ENCODE measurements around the gene SLC16A1. TPM values are rescaled to one million over a fixed set of nuclear protein-coding genes. Genes with fewer than 3 reads are reported as not detected.

Gene SLC16A1
- total RNA-seq, 1 donor from 2014 or later: 149 TPM

- no peak overlapping the region for H3K4me3 ChIP-seq
- H3K79me2 ChIP-seq (ENCODE audit: low read depth): no peaks in the 10 kb centered on the region
- H3K36me3 ChIP-seq: no peaks in the 10 kb centered on the region
- no peaks in the 10 kb centered on the region for H3K27me3 ChIP-seq
- no peak overlapping the region for H2AFZ ChIP-seq (replicated peaks)
- no peaks in the 10 kb centered on the region for H3K9me3 ChIP-seq (ENCODE audit: low read depth)
- peaks cover 16% of the 10 kb centered on the region for H3F3A ChIP-seq (ENCODE audit: low read depth)
- Mint-ChIP-seq H3K4me1 (peaks cover 2% of the 10 kb centered on the region), H3K4me3 (no peak overlapping the region), H3K27me3 (ENCODE audit: insufficient read depth, low read depth) (peaks cover 4% of the 10 kb centered on the region), H3K36me3 (no peaks in the 10 kb centered on the region), H3K9me3 (no peaks in the 10 kb centered on the region), H3K27ac (no peak overlapping the region)
- H4K20me1 ChIP-seq (ENCODE audit: low read depth): no peaks in the 10 kb centered on the region
- H3K4me2 ChIP-seq: no peak overlapping the region
- no peak overlapping the region for H3K27ac ChIP-seq
- peaks cover 16% of the 10 kb centered on the region for H3K4me1 ChIP-seq
- DNase-seq (ENCODE audit: low spot score): no peak
- TF ChIP-seq EZH2 (IDR thresholded peaks at IDR 0.05) (no peak), CTCF (IDR thresholded peaks at IDR 0.05) (no peak), EZH2phosphoT487 (IDR thresholded peaks at IDR 0.05) (no peak)
- no peak overlapping the region for H3K9ac ChIP-seq
Measured at GRCh38 chr1:112870887-112871646, 84.9 kb downstream of the SLC16A1 start.

GRCh38 chr1:112869895-112870294 is 86.1 kb downstream of the SLC16A1 start:
- TF ChIP-seq EZH2phosphoT487 (IDR thresholded peaks at IDR 0.05): no peak
- no peak for TF ChIP-seq CTCF (IDR thresholded peaks at IDR 0.05)
- TF ChIP-seq EZH2 (IDR thresholded peaks at IDR 0.05): no peak

GRCh38 chr1:112868191-112868590 is 87.8 kb downstream of the SLC16A1 start:
- Histone ChIP-seq H3F3A (ENCODE audit: low read depth) (peaks cover 12% of the 10 kb centered on the region), H4K20me1 (ENCODE audit: low read depth) (no peaks in the 10 kb centered on the region), H3K4me1 (peaks cover 15% of the 10 kb centered on the region), H3K27ac (no peak overlapping the region), H3K4me3 (no peak overlapping the region), H3K9ac (no peak overlapping the region), H3K79me2 (ENCODE audit: low read depth) (no peaks in the 10 kb centered on the region), H3K27me3 (no peaks in the 10 kb centered on the region), H3K9me3 (ENCODE audit: low read depth) (no peaks in the 10 kb centered on the region), H2AFZ (replicated peaks) (no peak overlapping the region), H3K4me2 (no peak overlapping the region), H3K36me3 (no peaks in the 10 kb centered on the region)
- peaks cover 2% of the 10 kb centered on the region for H3K4me1 Mint-ChIP-seq
- no peak overlapping the region for H3K4me3 Mint-ChIP-seq
- peaks cover 6% of the 10 kb centered on the region for H3K27me3 Mint-ChIP-seq (ENCODE audit: insufficient read depth, low read depth)
- no peak for DNase-seq (ENCODE audit: low spot score)
- no peaks in the 10 kb centered on the region for H3K36me3 Mint-ChIP-seq
- no peak overlapping the region for H3K27ac Mint-ChIP-seq
- no peak for TF ChIP-seq CTCF (IDR thresholded peaks at IDR 0.05)
- no peak for TF ChIP-seq EZH2phosphoT487 (IDR thresholded peaks at IDR 0.05)
- no peak for TF ChIP-seq EZH2 (IDR thresholded peaks at IDR 0.05)
- H3K9me3 Mint-ChIP-seq: no peaks in the 10 kb centered on the region

More at GRCh38 chr1:112869895-112870294, 86.1 kb downstream of the SLC16A1 start:
- no peaks in the 10 kb centered on the region for H3K9me3 ChIP-seq (ENCODE audit: low read depth)
- H3K9me3 Mint-ChIP-seq: no peaks in the 10 kb centered on the region
- no peak for DNase-seq (ENCODE audit: low spot score)
- no peak overlapping the region for H2AFZ ChIP-seq (replicated peaks)
- H3K27me3 ChIP-seq: no peaks in the 10 kb centered on the region
- no peaks in the 10 kb centered on the region for H4K20me1 ChIP-seq (ENCODE audit: low read depth)
- H3K4me3 ChIP-seq: no peak overlapping the region
- no peak overlapping the region for H3K4me2 ChIP-seq
- no peaks in the 10 kb centered on the region for H3K79me2 ChIP-seq (ENCODE audit: low read depth)
- H3K4me3 Mint-ChIP-seq: no peak overlapping the region
- peaks cover 16% of the 10 kb centered on the region for H3K4me1 ChIP-seq
- no peaks in the 10 kb centered on the region for H3K36me3 Mint-ChIP-seq
- H3K36me3 ChIP-seq: no peaks in the 10 kb centered on the region
- peaks cover 2% of the 10 kb centered on the region for H3K4me1 Mint-ChIP-seq
- H3F3A ChIP-seq (ENCODE audit: low read depth): peaks cover 16% of the 10 kb centered on the region
- H3K27ac Mint-ChIP-seq: no peak overlapping the region
- H3K27ac ChIP-seq: no peak overlapping the region
- no peak overlapping the region for H3K9ac ChIP-seq
- H3K27me3 Mint-ChIP-seq (ENCODE audit: insufficient read depth, low read depth): peaks cover 4% of the 10 kb centered on the region
